ENCODE data around the gene RAPGEF1. TPM values are rescaled to one million over a fixed set of nuclear protein-coding genes. Genes with fewer than 3 reads are reported as not detected.

RAPGEF1 gene
- total and polyA plus RNA-seq, 2 experiments from 2014 or later = 9.9 to 82.8 TPM

- Histone ChIP-seq H3K4me1 (ENCODE audit: insufficient read depth) (peaks cover 74% of the 10 kb centered on the region), H2AFZ (no peak overlapping the region), H3K27me3 (ENCODE audit: insufficient read depth) (no peaks in the 10 kb centered on the region), H3K27ac (ENCODE audit: low read depth) (peak overlapping the region; percentile 72), H3K9me2 (ENCODE audit: insufficient read depth) (peaks cover 12% of the 10 kb centered on the region; the same call in 1 of the 2 replicates), H3K36me3 (ENCODE audit: insufficient read depth) (no peaks in the 10 kb centered on the region), H3K79me2 (replicated peaks; ENCODE audit: insufficient read depth) (peaks cover 96% of the 10 kb centered on the region), H3F3A (replicated peaks; ENCODE audit: low read depth) (no peaks in the 10 kb centered on the region), H3K4me3 (no peak overlapping the region), H4K20me1 (replicated peaks; ENCODE audit: insufficient read depth) (no peaks in the 10 kb centered on the region), H3K4me2 (peak overlapping the region; percentile 60)
- peak; percentile 11; the same call in 2 of the 3 replicates for ATAC-seq
- H3K36me3 Mint-ChIP-seq (ENCODE audit: low read depth) = peaks cover under 1% of the 10 kb centered on the region; the same call in 1 of the 3 replicates
- no peak for DNase-seq (ENCODE audit: low spot score)
- peaks cover 79% of the 10 kb centered on the region for H3K4me1 Mint-ChIP-seq
- no peak for TF ChIP-seq ETS1 (IDR thresholded peaks at IDR 0.05)
- no peak for TF ChIP-seq EZH2phosphoT487 (IDR thresholded peaks at IDR 0.05; ENCODE audit: unreplicated experiment)
- no peak for TF ChIP-seq CREB1 (CRISPR knock-in tag; IDR thresholded peaks at IDR 0.05; ENCODE audit: low read depth)
- TF ChIP-seq ZNF114 (CRISPR knock-in tag; IDR thresholded peaks at IDR 0.05) = no peak
- TF ChIP-seq POLR2AphosphoS5 (IDR thresholded peaks at IDR 0.05; ENCODE audit: low read depth) = no peak
- no peak for TF ChIP-seq STAT1 (IDR thresholded peaks at IDR 0.05; ENCODE audit: unreplicated experiment)
- no peak for TF ChIP-seq JUNB (IDR thresholded peaks at IDR 0.05; ENCODE audit: unreplicated experiment)
- TF ChIP-seq NANOG (IDR thresholded peaks at IDR 0.05; ENCODE audit: borderline replicate concordance) = no peak
- no peak for TF ChIP-seq REST (IDR thresholded peaks at IDR 0.05; ENCODE audit: unreplicated experiment)
- TF ChIP-seq ZNF462 (CRISPR knock-in tag; IDR thresholded peaks at IDR 0.05) = no peak
- no peak for TF ChIP-seq CTCF (conservative IDR thresholded peaks at IDR 0.05; ENCODE audit: low read depth in 2 of 2)
- TF ChIP-seq ZNF331 (CRISPR knock-in tag; IDR thresholded peaks at IDR 0.05; ENCODE audit: low read depth) = no peak
- TF ChIP-seq EZH2 (IDR thresholded peaks at IDR 0.05; ENCODE audit: low read depth, unreplicated experiment) = no peak
- H3K9me3 Mint-ChIP-seq = 0 out of 3 replicates have a peak, but pooled peaks cover 2% of the 10 kb centered on the region
- H3K27me3 Mint-ChIP-seq (ENCODE audit: insufficient read depth, low read depth, poor library complexity) = peaks cover 18% of the 10 kb centered on the region
- H3K4me3 Mint-ChIP-seq = no peak overlapping the region; the same call in 2 of the 3 replicates
- peak overlapping the region; percentile 50; the same call in 1 of the 2 replicates for H3K27ac Mint-ChIP-seq
Observed at GRCh38 chr9:131674425-131675421, 65.2 kb downstream of the RAPGEF1 start.
